GM12878 (cell line): Measurements from ENCODE around the gene LDLRAP1. TPM values are rescaled to one million over a fixed set of nuclear protein-coding genes. Genes with fewer than 3 reads are reported as not detected.

Experiments
- ATAC-seq: fragments of 200-7000 bp; cut with Tn5 transposase; 3 replicates; pipeline ENCODE4 v1.9.1; 2020; ENCODE audit warnings: mild to moderate bottlenecking, moderate library complexity
- BruUV-seq: library from RNA; stranded (reverse); fragments of 400-500 nt; replicated peaks from 2 replicates; lab custom pipeline; 2021; lab: Mats Ljungman, UMichigan
- CTCF ChIA-PET: fragments of 300-600 bp; sonication (Branson Sonifier 250); formaldehyde crosslinking; extraction: SDS; loops from one replicate; lab custom pipeline; 2021; ENCODE audit warnings: inconsistent platforms; lab: Yijun Ruan, JAX
- POLR2A ChIA-PET: fragments of 350-600 bp; formaldehyde crosslinking; extraction: SDS; loops from one replicate; lab custom pipeline; 2021; ENCODE audit warnings: inconsistent platforms; lab: Charles Lee
- RAD21 ChIA-PET: fragments of 300-600 bp; sonication (Branson Sonifier 250); formaldehyde crosslinking; loops from one replicate; lab custom pipeline; 2023; ENCODE audit warnings: antibody characterized with exemption; ENCODE audit not compliant: unreplicated experiment; lab: Charles Lee
- SMC1A ChIA-PET: fragments of 300-600 bp; sonication (Branson Sonifier 250); formaldehyde crosslinking; loops from one replicate; lab custom pipeline; 2023; ENCODE audit not compliant: unreplicated experiment, uncharacterized antibody; lab: Charles Lee
- DNase-seq: peaks from one replicate; pipeline ENCODE4 v3.0.0-alpha.2; 2011; ENCODE audit warnings: low read depth, low spot score
- FAIRE-seq: peaks from 3 replicates; lab custom pipeline; 2011; peaks lifted over from hg19 to GRCh38; lab: Jason Lieb, UNC
- H2AFZ ChIP-seq: 2 replicates; pipeline ENCODE4 v1.6.0; 2011; ENCODE audit warnings: low read depth, low read length, control low read depth; ENCODE audit not compliant: control insufficient read depth
- H3K27ac ChIP-seq: 2 replicates; pipeline ENCODE4 v1.5.1; 2011; ENCODE audit warnings: control low read depth; ENCODE audit not compliant: control insufficient read depth, insufficient read depth
- H3K27me3 ChIP-seq, 2 experiments: replicated peaks in 1 of 2; 2 replicates each; pipeline versions ENCODE4 v1.6.0 to v1.6.1; 2011; ENCODE audit warnings: low read length in 1 of 2; ENCODE audit not compliant: control insufficient read depth in 2 of 2, insufficient read depth in 2 of 2
- H3K36me3 ChIP-seq, 2 experiments: 2 replicates each; pipeline ENCODE4 v1.5.1; 2011; ENCODE audit warnings: low read length in 1 of 2; ENCODE audit not compliant: control insufficient read depth in 2 of 2, insufficient read depth in 2 of 2
- H3K4me1 ChIP-seq: 2 replicates; pipeline ENCODE4 v1.6.1; 2011; ENCODE audit warnings: mild to moderate bottlenecking, low read length, moderate library complexity, mixed read lengths; ENCODE audit not compliant: control insufficient read depth, insufficient read depth
- H3K4me2 ChIP-seq: 2 replicates; pipeline ENCODE4 v1.6.0; 2011; ENCODE audit warnings: control low read depth; ENCODE audit not compliant: control insufficient read depth, insufficient read depth
- H3K4me3 ChIP-seq: fragments of 200-600 bp; sonication (generic); 2 replicates; pipeline ENCODE4 v1.5.1; 2016
- H3K79me2 ChIP-seq: 2 replicates; pipeline ENCODE4 v1.6.0; 2011; ENCODE audit warnings: low read length; ENCODE audit not compliant: control insufficient read depth, insufficient read depth
- H3K9ac ChIP-seq: 2 replicates; pipeline ENCODE4 v1.8.0; 2011; ENCODE audit warnings: low read length, control low read depth, mixed read lengths; ENCODE audit not compliant: control insufficient read depth, insufficient read depth
- H3K9me3 ChIP-seq: replicated peaks from 3 replicates; pipeline ENCODE4 v1.5.1; 2011; ENCODE audit warnings: mild to moderate bottlenecking, low read length; ENCODE audit not compliant: control insufficient read depth, insufficient read depth
- H4K20me1 ChIP-seq: 2 replicates; pipeline ENCODE4 v1.6.0; 2011; ENCODE audit not compliant: control insufficient read depth, insufficient read depth
- HDGF ChIP-seq: fragments of 450-650 bp; IDR thresholded peaks from 2 replicates; pipeline ENCODE4 v1.6.1; 2016; ENCODE audit warnings: antibody characterized with exemption
- NFXL1 ChIP-seq: fragments of 450-650 bp; IDR thresholded peaks from 2 replicates; pipeline ENCODE4 v1.6.1; 2017; ENCODE audit warnings: antibody characterized with exemption, mild to moderate bottlenecking, borderline replicate concordance
- SIX5 ChIP-seq: IDR thresholded peaks from 2 replicates; pipeline ENCODE4 v1.6.1; 2011; ENCODE audit warnings: mild to moderate bottlenecking, low read depth, low read length, moderate library complexity; ENCODE audit not compliant: severe bottlenecking
- TARDBP ChIP-seq: IDR thresholded peaks from 2 replicates; pipeline ENCODE4 v1.6.1; 2016; ENCODE audit warnings: borderline replicate concordance
- WGBS: methylation state at CpG from one replicate; pipeline ENCODE4 v1.1.6; 2016; ENCODE audit warnings: low lambda C conversion rate; ENCODE audit not compliant: insufficient replicate concordance, insufficient coverage; ENCODE audit errors: missing lambda C conversion rate; 5-methylcytosine and 5-hydroxymethylcytosine counted together
- in situ Hi-C: fragments of 300-500 bp; cut with MboI; formaldehyde crosslinking; loops from 9 replicates; pipeline ENCODE4 v1.14.3; 2018; ENCODE audit warnings: mixed read lengths
- intact Hi-C: fragments of 100-400 bp; cut with micrococcal nuclease; formaldehyde crosslinking; loops from one replicate; pipeline ENCODE4 v1.14.2; 2022; ENCODE audit not compliant: unreplicated experiment
- polyA plus RNA-seq, 11 experiments: library from polyadenylated mRNA; depleted of rRNA in 4 of 11; unstranded in 6 of 11; stranded (reverse) in 5 of 11; fragments of >200 nt; fragmentation: Nextera tagmentation in 4 of 11; fragmentation: Illumina TruSeq in 1 of 11; extraction: Ambion mirVana in 4 of 11; extraction: Trizol in 1 of 11; gene quantifications; 1 replicate in 1 of 11; 2 replicates in 10 of 11; pipeline versions ENCODE4 v1.2.1 to v1.2.3, GENCODE V29; 2011 to 2016; ENCODE audit warnings: inconsistent platforms in 2 of 11, missing spikeins in 2 of 11, low read depth in 1 of 11
- total RNA-seq, 4 experiments: library from RNA; depleted of rRNA in 3 of 4; stranded (reverse); fragments of >200 nt in 3 of 4; fragmentation: Illumina TruSeq in 1 of 4; extraction: Trizol in 1 of 4; gene quantifications; 2 replicates each; pipeline versions ENCODE4 v1.2.1 to v1.2.3, GENCODE V29; 2013 to 2021
- TF ChIP-seq, protein P1 (sequence below): fragments of 450-650 bp; IDR thresholded peaks from 2 replicates; pipeline ENCODE4 v1.6.1; 2017; ENCODE audit warnings: mild to moderate bottlenecking, moderate library complexity
- TF ChIP-seq, protein P2 (sequence below): fragments of 450-650 bp; IDR thresholded peaks from 2 replicates; pipeline ENCODE4 v1.6.1; 2018; ENCODE audit warnings: mild to moderate bottlenecking, low read depth, moderate library complexity; ENCODE audit not compliant: partially characterized antibody
- TF ChIP-seq, protein P3 (sequence below): IDR thresholded peaks from 2 replicates; pipeline ENCODE4 v1.6.1; 2011; ENCODE audit warnings: low read depth, low read length, improper control_type of control experiment, borderline replicate concordance

Gene LDLRAP1
- total and polyA plus RNA-seq, 10 of the 15 experiments (the other 5 are each of a cell fraction or from before 2014, with no cell fraction given) = 0.43 to 37.6 (median 22.0) TPM

DNA sequence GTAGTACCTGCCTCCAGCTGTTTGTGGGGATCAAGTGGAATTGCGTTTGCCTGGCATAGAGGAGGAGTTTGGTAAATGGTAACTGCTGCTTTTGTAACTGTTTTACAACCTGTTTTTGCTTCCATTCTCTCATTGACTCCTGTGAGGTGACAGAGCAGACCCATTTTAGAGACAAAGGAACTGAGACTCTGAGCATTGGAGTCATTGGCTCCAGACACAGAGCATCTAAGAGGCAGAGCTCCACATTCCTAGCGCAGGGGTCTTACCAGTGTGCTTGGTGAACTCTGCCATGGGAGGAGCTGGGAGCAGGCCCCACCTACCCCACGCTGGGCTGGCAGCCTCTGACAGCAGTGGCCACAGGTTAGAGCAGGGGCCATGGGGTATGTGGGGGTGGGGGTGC is 2.4 kb downstream of the LDLRAP1 start (continued):
- TF ChIP-seq, protein P1, sequence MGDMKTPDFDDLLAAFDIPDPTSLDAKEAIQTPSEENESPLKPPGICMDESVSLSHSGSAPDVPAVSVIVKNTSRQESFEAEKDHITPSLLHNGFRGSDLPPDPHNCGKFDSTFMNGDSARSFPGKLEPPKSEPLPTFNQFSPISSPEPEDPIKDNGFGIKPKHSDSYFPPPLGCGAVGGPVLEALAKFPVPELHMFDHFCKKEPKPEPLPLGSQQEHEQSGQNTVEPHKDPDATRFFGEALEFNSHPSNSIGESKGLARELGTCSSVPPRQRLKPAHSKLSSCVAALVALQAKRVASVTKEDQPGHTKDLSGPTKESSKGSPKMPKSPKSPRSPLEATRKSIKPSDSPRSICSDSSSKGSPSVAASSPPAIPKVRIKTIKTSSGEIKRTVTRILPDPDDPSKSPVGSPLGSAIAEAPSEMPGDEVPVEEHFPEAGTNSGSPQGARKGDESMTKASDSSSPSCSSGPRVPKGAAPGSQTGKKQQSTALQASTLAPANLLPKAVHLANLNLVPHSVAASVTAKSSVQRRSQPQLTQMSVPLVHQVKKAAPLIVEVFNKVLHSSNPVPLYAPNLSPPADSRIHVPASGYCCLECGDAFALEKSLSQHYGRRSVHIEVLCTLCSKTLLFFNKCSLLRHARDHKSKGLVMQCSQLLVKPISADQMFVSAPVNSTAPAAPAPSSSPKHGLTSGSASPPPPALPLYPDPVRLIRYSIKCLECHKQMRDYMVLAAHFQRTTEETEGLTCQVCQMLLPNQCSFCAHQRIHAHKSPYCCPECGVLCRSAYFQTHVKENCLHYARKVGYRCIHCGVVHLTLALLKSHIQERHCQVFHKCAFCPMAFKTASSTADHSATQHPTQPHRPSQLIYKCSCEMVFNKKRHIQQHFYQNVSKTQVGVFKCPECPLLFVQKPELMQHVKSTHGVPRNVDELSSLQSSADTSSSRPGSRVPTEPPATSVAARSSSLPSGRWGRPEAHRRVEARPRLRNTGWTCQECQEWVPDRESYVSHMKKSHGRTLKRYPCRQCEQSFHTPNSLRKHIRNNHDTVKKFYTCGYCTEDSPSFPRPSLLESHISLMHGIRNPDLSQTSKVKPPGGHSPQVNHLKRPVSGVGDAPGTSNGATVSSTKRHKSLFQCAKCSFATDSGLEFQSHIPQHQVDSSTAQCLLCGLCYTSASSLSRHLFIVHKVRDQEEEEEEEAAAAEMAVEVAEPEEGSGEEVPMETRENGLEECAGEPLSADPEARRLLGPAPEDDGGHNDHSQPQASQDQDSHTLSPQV = no peak

DNA sequence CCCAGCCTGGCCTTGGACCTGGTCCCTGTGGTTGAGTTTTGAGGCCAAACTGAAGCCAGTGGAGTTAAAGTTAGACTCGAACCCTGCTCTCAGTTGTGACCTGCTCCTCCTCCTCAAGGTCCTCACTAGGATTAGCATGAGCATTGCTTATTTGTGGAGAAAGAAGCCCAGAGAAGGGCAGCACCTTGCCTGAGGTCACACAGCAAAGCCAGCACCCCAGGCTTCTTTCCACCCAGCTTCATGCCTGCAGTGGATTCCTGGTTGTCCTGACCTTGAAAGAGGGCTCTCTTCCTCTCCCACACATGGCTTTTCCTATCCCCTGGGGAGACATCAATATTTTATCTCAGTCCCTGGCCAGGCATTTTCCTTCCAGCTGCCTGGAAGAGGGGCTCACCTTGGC is 2.8 kb downstream of the LDLRAP1 start:
- H3K4me3 ChIP-seq = no peak overlapping the region
- 47% methylated on average over 1 of the region's 1 CpG for WGBS
- H3K27me3 ChIP-seq = no peaks in the 10 kb centered on the region; a peak in 1 of 4 replicates
- H3K27ac ChIP-seq = no peak overlapping the region
- no TSS peak for BruUV-seq
- ChIA-PET POLR2A (no interaction called here), RAD21 (interaction anchor here (1.1 kb wide), 1 partner anchor 9 kb away, joined by 3 read pairs; no protein-coding TSS in a partner anchor), SMC1A (no interaction called here), CTCF (interaction anchor here (0.9 to 2.1 kb wide), 3 partner anchors 8 to 95 kb away, joined by 3 to 10 read pairs (median 6); no protein-coding TSS in a partner anchor)
- FAIRE-seq = no peak
- no peaks in the 10 kb centered on the region; the same call in 2 of the 3 replicates for H3K9me3 ChIP-seq
- H3K9ac ChIP-seq = no peak overlapping the region
- in situ Hi-C loops = no loop called here
- H4K20me1 ChIP-seq = no peaks in the 10 kb centered on the region
- peaks cover 31% of the 10 kb centered on the region for H3K79me2 ChIP-seq
- ATAC-seq = no peak
- DNase-seq = no peak
- intact Hi-C loops = loop anchor here (5.0 kb wide), 1 partner anchor 131 kb away; no protein-coding TSS in a partner anchor
- H3K36me3 ChIP-seq = no peaks in the 10 kb centered on the region
- 0 out of 2 replicates have a peak overlapping the region, but pooled peaks have one; percentile 31 for H3K4me2 ChIP-seq
- peaks cover 56% of the 10 kb centered on the region for H3K4me1 ChIP-seq
- no peak overlapping the region for H2AFZ ChIP-seq
- TF ChIP-seq NFXL1 (no peak), TARDBP (no peak), HDGF (no peak), SIX5 (no peak)
- TF ChIP-seq, protein P2, sequence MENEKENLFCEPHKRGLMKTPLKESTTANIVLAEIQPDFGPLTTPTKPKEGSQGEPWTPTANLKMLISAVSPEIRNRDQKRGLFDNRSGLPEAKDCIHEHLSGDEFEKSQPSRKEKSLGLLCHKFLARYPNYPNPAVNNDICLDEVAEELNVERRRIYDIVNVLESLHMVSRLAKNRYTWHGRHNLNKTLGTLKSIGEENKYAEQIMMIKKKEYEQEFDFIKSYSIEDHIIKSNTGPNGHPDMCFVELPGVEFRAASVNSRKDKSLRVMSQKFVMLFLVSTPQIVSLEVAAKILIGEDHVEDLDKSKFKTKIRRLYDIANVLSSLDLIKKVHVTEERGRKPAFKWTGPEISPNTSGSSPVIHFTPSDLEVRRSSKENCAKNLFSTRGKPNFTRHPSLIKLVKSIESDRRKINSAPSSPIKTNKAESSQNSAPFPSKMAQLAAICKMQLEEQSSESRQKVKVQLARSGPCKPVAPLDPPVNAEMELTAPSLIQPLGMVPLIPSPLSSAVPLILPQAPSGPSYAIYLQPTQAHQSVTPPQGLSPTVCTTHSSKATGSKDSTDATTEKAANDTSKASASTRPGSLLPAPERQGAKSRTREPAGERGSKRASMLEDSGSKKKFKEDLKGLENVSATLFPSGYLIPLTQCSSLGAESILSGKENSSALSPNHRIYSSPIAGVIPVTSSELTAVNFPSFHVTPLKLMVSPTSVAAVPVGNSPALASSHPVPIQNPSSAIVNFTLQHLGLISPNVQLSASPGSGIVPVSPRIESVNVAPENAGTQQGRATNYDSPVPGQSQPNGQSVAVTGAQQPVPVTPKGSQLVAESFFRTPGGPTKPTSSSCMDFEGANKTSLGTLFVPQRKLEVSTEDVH = no peak
- TF ChIP-seq, protein P3, sequence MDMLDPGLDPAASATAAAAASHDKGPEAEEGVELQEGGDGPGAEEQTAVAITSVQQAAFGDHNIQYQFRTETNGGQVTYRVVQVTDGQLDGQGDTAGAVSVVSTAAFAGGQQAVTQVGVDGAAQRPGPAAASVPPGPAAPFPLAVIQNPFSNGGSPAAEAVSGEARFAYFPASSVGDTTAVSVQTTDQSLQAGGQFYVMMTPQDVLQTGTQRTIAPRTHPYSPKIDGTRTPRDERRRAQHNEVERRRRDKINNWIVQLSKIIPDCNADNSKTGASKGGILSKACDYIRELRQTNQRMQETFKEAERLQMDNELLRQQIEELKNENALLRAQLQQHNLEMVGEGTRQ = no peak
- TF ChIP-seq, protein P1 = no peak
